HG03432 (cell line): ENCODE results near the gene NFIX.

Source experiments
- ATAC-seq: cut with Tn5 transposase; IDR thresholded peaks from one replicate; pipeline ENCODE4 v1.9.1; 2021; ENCODE audit warnings: mild to moderate bottlenecking, moderate library complexity; ENCODE audit not compliant: unreplicated experiment

Gene NFIX

GRCh38 chr19:13139633-13140311 lies 144.5 kb downstream of the NFIX start:
- ATAC-seq = no peak

DNA sequence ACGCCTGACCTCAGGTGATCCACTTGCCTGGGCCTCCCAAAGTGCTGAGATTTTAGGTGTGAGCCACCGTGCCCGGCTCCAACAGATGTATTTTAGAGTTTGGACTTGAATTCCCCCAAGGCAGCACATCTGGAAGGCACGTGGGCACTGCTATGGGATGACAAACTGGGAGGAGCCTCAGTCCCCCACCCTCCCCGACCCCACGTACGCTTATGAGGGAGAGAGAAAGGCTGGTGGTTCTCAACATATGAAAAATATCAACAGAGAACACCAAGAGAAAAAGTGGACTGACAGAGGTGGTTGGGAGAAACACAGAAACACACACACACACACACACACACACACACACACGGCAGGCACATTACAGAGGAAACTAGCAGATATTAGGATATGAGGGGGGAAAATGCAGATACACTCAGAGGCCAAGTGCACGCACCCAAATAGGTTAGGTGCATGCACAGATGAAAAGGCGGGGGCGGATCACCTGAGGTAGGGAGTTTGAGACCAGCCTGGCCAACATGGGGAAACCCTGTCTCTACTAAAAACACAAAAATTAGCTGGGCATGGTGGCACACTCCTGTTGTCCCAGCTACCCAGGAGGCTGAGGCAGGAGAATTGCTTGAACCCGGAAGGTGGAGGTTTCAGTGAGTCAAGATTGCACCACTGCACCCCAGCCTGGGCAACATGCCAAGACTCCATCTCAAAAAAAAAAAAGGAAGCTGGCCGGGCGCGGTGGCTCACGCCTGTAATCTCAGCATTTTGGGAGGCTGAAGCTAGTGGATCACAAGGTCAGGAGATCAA lies 151.7 kb downstream of the NFIX start:
- no peak for ATAC-seq
